Subcutaneous abdominal adipose tissue (tissue), 5 donors: ENCODE measurements around the gene AJM1.
"Not testable (repeated sequence)": the region's sequence is repeated elsewhere in the genome, so short reads cannot be mapped to it uniquely, and the experiment has no call there.

Source experiments
- H3K27ac ChIP-seq: one replicate; pipeline ENCODE4 v1.7.0; 2013; ENCODE audit warnings: low read depth, mild to moderate bottlenecking, inconsistent platforms, low read length, moderate library complexity
- H3K27me3 ChIP-seq, 5 donors: one replicate each; pipeline ENCODE4 v1.7.0; 2013; ENCODE audit warnings: low read length in 5 of 5, inconsistent platforms in 1 of 5; ENCODE audit not compliant: control insufficient read depth in 5 of 5, insufficient read depth in 4 of 5
- H3K36me3 ChIP-seq, 5 donors: one replicate each; pipeline ENCODE4 v1.7.0; 2013; ENCODE audit warnings: low read length in 5 of 5; ENCODE audit not compliant: control insufficient read depth in 5 of 5, insufficient read depth in 5 of 5
- H3K4me1 ChIP-seq, 5 donors: one replicate each; pipeline ENCODE4 v1.7.0; 2013; ENCODE audit warnings: low read length in 5 of 5, mild to moderate bottlenecking in 3 of 5, moderate library complexity in 1 of 5; ENCODE audit not compliant: control insufficient read depth in 5 of 5, insufficient read depth in 5 of 5
- H3K4me3 ChIP-seq, 5 donors: one replicate each; pipeline ENCODE4 v1.7.0; 2013; ENCODE audit warnings: low read length in 5 of 5, low read depth in 1 of 5
- H3K9ac ChIP-seq, 5 donors: one replicate each; pipeline ENCODE4 v1.7.0; 2013; ENCODE audit warnings: low read length in 5 of 5, mild to moderate bottlenecking in 4 of 5, moderate library complexity in 3 of 5
- H3K9me3 ChIP-seq, 5 donors: one replicate each; pipeline ENCODE4 v1.7.0; 2013; ENCODE audit warnings: low read length in 5 of 5; ENCODE audit not compliant: control insufficient read depth in 5 of 5
- donor health status: healthy.
- donor health status: healthy.
- donor health status: healthy.
- donor health status: healthy.
- donor health status: healthy.

AJM1 gene

DNA sequence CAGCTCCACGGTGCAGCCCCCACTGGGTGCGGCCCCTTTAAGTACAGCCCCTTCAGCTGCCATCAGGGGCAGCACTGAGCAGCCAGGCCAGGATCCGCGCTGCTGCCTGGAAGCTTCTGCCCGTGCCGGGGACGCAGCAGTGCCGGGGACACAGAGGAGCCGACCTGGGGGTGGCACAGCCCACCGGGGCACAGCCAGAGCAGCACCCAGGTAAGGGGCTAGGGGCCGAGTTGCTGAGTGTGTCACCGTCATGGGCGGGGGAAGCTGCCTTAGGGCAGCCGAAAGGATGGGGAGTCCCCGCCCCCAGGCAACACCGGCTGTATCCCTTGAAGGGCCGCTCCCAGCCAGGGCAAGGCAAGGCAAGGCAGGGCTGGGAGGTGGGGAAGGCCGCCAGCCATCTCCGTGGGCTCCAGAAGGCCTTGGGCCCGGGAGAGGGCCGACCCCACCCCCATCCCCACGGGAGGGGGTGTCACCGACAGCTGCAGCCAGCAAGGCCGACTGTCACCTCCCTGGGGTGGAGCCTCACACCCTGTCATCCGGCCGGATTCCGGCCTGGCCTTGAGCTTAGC lies at the start of gene AJM1:
AJM1 (plus strand) TSS at position 99 of the 569 bp plus-strand sequence. CDS start 1,937 bp downstream, outside the sequence.
- H3K36me3 ChIP-seq = peaks cover 0 to 31% (median 19%) of the 10 kb centered on the region in 5 donors
- H3K4me1 ChIP-seq = peaks cover 0 to 41% (median 26%) of the 10 kb centered on the region in 5 donors
- not testable (repeated sequence) for H3K9me3 ChIP-seq, H3K27ac ChIP-seq
- peak within 1 kb of the TSS in 4 of 5 donors; percentile 17 to 65 (median 57) for H3K4me3 ChIP-seq
- peaks cover 3 to 18% (median 17%) of the 10 kb centered on the region in 5 donors for H3K27me3 ChIP-seq
- H3K9ac ChIP-seq = peak within 1 kb of the TSS in 2 of 5 donors; percentile 35 to 58

DNA sequence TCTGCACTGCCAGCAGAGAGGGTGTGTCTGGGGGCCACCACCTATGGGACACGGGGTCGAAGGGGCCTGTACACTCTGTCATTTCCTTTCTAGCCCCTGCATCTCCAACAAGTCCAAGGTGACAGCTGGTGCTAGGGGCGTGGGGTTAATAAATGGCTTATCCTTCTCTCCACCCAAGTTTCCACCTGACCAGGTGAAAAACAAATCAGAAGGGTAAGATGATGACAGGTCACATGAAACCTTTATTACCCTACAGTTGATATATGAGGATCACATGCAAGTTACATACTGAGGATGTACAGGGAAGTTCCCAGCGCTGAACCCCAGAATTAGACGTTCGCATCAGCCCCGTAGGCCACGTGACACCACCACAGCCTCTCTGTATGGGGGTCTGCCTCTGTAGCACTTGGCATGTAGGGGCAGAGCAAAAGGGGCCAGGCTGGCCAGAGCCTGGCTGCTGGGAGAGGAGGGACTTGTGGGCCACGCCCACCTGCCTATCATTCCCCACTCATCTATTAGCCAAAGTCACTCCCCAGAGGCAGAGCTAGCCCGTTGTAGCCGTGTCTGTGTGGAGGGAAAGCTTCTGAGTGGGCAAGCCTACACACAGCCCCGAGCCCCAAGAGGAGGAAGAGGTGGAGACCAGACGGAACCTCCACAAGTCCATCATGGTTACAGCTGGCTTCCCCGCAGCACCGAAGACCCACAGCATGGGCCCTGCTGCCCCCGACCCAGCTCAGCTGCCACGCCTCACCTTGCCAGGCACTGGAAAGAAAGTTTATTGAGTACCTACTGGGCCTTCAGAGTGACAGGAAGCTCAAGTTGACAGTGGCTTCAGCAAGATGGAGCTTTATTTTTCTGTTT lies 49.0 kb upstream of the AJM1 start:
- Histone ChIP-seq H3K9me3 (no peaks in the 10 kb centered on the region), H3K4me3 (no peak overlapping the region), H3K4me1 (peaks cover 3 to 43% (median 31%) of the 10 kb centered on the region in 5 donors), H3K9ac (no peak overlapping the region), H3K27ac (no peak overlapping the region), H3K36me3 (peaks cover 0 to 8% (median 4%) of the 10 kb centered on the region in 5 donors), H3K27me3 (peaks cover 0 to 15% (median 3%) of the 10 kb centered on the region in 5 donors)

DNA sequence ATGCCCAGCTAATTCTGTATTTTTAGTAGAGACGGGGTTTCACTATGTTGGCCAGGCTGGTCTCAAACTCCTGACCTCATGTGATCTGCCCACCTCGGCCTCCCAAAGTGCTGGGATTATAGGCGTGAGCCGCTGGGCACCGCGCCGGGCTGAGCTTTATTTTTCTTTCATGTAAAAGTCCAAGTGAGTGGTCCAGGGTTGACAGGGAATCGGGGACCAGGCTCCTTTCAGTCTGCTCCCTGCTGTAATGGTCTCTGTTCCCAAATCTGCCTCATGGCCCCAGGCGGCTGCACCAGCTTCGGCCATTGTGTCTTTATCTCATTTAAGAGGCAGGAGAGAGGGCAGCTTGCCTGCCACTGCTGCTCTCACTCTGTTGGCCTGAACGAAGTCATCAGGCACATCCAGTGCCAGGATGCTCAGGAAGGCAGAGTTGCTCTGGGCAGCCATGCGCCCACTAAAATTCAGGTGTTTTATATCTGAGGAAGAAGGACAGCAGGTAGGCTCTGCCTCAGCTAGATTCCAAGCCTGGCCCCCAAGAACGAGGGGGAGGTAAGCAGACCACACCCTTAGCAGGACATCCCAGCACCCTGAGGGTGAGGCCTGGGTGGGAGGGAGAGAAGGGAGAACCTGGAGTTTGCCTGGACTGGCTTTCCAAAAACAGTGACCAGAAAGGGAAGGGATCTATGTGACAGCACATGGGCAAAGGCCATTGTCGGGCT lies 47.8 kb upstream of the AJM1 start:
- Histone ChIP-seq H3K36me3 (peaks cover 0 to 8% (median 4%) of the 10 kb centered on the region in 5 donors), H3K9ac (no peak overlapping the region), H3K27me3 (peaks cover 11 to 26% (median 13%) of the 10 kb centered on the region in 5 donors), H3K9me3 (no peaks in the 10 kb centered on the region), H3K27ac (no peak overlapping the region), H3K4me1 (peaks cover 3 to 45% (median 32%) of the 10 kb centered on the region in 5 donors), H3K4me3 (no peak overlapping the region)

DNA sequence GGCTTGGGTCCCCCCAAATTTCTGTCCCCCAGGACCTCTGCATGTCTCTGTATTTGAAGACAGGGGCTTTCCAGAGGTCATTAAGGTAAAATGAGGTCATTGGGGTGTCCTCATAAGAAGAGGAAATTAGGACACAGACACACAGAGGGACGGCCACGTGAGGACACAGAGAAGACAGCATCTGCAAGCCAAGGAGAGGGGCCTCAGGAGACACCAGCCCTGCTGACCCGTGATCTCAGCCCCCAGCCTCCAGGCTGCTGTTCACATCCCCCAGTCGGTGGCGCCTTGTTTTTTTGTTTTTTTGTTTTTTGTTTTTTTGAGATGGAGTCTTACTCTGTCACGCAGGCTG lies 47.3 kb upstream of the AJM1 start:
- Histone ChIP-seq H3K27ac (no peak overlapping the region), H3K9ac (no peak overlapping the region), H3K4me3 (no peak overlapping the region), H3K27me3 (peaks cover 15 to 31% (median 16%) of the 10 kb centered on the region in 5 donors), H3K36me3 (peaks cover 0 to 8% (median 4%) of the 10 kb centered on the region in 5 donors), H3K9me3 (no peaks in the 10 kb centered on the region), H3K4me1 (peaks cover 3 to 50% (median 38%) of the 10 kb centered on the region in 5 donors)

DNA sequence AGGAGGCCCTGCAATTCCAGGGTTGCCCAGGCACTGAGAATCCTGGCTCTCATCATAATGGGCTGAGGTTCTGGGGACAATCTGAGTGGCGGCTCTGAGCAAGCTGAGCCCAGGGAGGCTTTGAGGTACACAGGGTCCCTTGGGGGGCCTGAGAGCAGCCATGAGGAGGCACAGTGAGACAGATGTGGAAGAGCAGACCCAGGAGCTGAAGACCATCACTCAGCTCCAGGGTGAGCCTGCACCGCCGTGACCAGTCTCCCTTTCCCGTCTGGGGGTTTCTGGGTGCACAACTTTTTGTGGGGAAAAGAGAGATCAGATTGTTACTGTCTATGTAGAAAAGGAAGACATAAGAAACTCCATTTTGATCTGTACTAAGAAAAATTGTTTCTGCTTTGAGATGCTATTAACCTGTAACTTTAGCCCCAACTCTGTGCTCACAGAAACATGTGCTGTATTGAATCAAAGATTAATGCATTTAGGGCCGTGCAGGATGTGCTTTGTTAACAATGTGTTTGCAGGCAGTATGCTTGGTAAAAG lies 46.0 kb upstream of the AJM1 start, which contains the start of gene CCDC183:
CCDC183 (plus strand) TSS at position 101 of the 537 bp plus-strand sequence; CDS start at position 161, 60 bp downstream.
- Histone ChIP-seq H3K4me3 (no peak within 1 kb of the TSS), H3K9me3 (no peaks in the 10 kb centered on the region), H3K36me3 (peaks cover 0 to 8% (median 4%) of the 10 kb centered on the region in 5 donors), H3K27ac (no peak within 1 kb of the TSS), H3K4me1 (peaks cover 0 to 54% (median 38%) of the 10 kb centered on the region in 5 donors), H3K27me3 (peaks cover 19 to 38% (median 23%) of the 10 kb centered on the region in 5 donors), H3K9ac (no peak within 1 kb of the TSS)

DNA sequence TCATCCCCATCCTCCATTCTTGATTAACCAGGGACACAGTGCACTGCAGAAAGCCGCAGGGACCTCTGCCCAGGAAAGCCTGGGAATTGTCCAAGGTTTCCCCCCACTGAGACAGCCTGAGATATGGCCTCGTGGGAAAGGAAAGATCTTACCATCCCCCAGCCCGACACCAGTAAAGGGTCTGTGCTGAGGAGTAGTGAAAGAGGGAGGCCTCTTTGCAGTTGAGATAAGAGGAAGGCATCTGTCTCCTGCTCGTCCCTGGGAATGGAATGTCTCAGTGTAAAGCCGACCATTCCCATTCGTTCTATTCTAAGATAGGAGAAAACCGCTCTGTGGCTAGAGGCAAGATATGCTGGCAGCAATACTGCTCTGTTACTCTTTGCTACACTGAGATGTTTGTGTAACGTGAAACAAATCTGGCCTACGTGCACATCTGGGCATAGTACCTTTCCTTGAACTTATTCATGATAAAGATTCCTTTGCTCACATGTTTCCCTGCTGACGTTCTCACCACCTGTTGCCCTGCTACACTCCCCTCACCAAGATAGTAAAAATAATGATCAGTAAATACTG lies 45.4 kb upstream of the AJM1 start:
- peaks cover 19 to 40% (median 23%) of the 10 kb centered on the region in 5 donors for H3K27me3 ChIP-seq
- not testable (repeated sequence) for H3K27ac ChIP-seq, H3K9me3 ChIP-seq, H3K4me3 ChIP-seq, H3K36me3 ChIP-seq, H3K9ac ChIP-seq
- peaks cover 0 to 48% (median 33%) of the 10 kb centered on the region in 5 donors for H3K4me1 ChIP-seq

DNA sequence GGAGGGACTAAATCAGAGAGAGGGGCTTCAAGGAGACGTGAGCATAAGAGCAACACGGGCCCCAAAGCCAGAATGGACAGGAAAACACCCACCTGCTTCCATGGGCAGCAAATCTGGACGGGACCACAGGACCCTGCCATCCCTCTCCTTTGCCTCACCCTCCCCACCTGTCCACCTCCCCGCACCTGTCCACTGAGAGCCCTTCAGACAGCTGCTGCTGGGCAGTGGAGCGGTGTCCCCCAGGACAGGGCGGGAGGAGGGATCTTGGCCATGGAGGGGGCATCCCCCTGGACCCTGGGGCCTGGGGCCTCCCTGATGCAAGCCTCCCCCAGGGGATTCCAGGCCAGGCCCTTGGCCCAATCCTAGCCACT lies 43.6 kb upstream of the AJM1 start:
- Histone ChIP-seq H3K4me3 (no peak overlapping the region), H3K27me3 (peaks cover 25 to 47% (median 29%) of the 10 kb centered on the region in 5 donors), H3K4me1 (peaks cover 0 to 41% (median 25%) of the 10 kb centered on the region in 5 donors), H3K36me3 (no peaks in the 10 kb centered on the region), H3K9me3 (no peaks in the 10 kb centered on the region), H3K27ac (no peak overlapping the region), H3K9ac (no peak overlapping the region)

DNA sequence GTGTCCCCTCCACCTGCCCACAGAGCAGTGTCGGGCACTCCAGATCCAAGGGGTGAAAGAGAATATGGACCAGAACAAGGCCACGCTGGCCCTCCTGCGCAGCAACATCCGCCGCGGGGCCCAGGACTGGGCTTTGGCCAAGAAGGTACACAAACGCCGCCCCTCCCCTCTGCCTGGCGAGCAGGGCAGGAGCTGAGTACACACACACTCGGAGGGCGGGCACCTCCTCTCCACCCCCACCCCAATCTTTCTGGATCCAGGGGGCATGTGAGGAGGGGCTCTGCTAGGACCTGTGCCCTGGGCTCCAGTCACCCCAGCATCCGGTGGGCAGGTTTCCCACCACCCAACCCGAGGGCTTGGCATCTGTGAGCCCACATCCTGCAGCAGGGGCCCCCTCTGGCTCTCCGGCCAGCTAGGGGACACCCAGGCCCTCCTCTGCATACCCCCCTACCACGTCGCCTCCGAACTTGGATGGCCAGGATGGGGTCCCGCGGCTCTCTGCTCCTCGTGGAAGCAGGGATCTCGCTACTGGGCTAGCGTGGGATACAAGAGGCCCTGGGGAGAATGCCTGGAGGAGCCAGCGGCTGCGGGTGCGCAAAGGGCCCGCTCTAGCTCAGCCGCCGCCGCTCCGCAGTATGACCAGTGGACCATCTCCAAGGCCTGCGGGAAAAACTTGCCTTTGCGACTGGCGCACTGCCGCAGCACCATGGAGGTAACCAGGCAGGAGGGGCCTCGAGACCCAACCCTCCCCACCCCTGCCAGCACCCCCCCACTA lies 43.0 kb upstream of the AJM1 start:
- peaks cover 0 to 41% (median 25%) of the 10 kb centered on the region in 5 donors for H3K4me1 ChIP-seq
- H3K9ac ChIP-seq = no peak overlapping the region
- H3K27me3 ChIP-seq = peaks cover 25 to 47% (median 29%) of the 10 kb centered on the region in 5 donors
- no peak overlapping the region for H3K27ac ChIP-seq
- peaks cover 0 to 3% (median 0%) of the 10 kb centered on the region in 5 donors for H3K36me3 ChIP-seq
- no peaks in the 10 kb centered on the region for H3K9me3 ChIP-seq
- peak overlapping the region in 1 of 5 donors; percentile 52 for H3K4me3 ChIP-seq
